HG03565 (cell line): ENCODE measurements around the gene TNFAIP8L1.

Experiments
- ATAC-seq: cut with Tn5 transposase; IDR thresholded peaks from one replicate; pipeline ENCODE4 v1.9.1; 2021; ENCODE audit warnings: mild to moderate bottlenecking, moderate library complexity; ENCODE audit not compliant: unreplicated experiment

TNFAIP8L1 gene

GRCh38 chr19:4609878-4610511 lies 29.3 kb upstream of the TNFAIP8L1 start:
- no peak for ATAC-seq

GRCh38 chr19:4613254-4613751 lies 26.0 kb upstream of the TNFAIP8L1 start:
- ATAC-seq = no peak

- no peak for ATAC-seq
Observed at GRCh38 chr19:4618019-4618418, 21.3 kb upstream of the TNFAIP8L1 start.

- ATAC-seq = no peak
Observed at GRCh38 chr19:4619668-4620294, 19.5 kb upstream of the TNFAIP8L1 start.

- ATAC-seq = no peak
Observed at GRCh38 chr19:4620675-4621074, 18.6 kb upstream of the TNFAIP8L1 start.

GRCh38 chr19:4622695-4623421 lies 16.5 kb upstream of the TNFAIP8L1 start:
- ATAC-seq = no peak

- ATAC-seq = no peak
Observed at GRCh38 chr19:4624301-4624700, 15.0 kb upstream of the TNFAIP8L1 start.

DNA sequence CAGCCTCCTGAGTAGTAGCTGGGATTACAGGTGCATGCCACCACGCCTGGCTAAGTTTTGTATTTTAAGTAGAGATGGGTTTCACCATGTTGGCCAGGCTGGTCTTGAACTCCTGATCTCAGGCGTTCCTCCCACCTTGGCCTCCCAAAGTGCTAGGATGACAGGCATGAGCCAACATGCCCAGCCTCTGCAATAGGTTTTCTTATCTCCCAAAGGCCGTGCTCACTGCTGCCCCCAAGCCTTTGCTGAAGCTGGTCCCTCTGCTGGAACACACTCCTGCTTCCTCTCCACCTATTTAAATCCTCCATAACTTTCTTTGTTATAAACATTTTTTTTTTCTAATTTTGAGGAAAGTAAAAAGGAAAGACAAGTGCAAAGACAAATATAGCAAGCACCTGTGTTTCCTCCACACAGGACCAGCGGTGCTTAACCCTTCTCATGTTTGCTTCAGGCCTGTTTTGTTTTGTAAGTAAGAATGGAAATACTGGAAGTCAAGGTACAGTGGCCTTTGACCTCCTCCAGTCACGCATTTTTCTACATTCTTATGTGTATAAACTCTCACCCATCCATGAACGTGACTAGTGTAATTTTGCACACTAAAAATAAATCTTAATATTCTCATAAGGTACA lies 14.5 kb upstream of the TNFAIP8L1 start:
- no peak for ATAC-seq

DNA sequence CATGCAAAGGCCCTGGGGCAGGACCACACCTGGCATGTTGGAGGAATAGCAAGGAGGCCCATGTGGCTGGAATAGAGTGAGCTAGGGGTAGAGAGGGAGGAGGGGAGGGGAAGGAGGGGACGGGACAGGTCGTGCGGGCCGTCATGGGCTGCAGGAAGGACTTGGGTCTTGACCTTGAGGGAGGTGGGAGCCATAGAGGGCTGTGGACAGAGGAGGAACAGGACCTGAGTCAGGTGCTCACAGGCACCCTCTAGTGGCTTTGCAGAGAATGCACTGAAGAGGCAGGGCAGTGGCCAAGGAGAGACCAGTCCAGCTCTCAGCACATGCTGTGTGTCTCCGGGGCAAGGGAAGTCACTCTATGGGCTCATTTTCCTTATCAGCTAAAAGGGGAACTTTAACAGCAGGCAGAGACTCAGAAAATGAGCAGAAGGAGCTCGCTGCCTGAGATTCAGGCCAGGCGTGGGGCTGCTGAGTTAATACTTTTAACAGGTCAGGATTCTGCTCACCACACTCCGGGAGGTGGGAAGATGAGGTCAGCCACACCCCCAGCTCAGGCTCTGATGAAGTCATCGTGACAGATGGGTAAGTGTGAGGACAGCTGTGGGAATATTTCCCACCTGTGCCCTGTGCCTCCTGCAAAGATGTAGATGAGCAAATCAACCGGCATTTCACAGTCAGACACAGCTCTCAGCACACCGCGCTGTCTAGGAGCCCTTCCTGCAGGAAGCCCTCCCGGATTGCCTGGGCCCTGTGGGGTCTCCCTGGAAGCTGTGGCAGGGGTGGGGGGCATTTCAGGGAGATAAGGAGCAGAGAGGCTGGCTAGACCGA lies 6.0 kb upstream of the TNFAIP8L1 start:
- ATAC-seq = no peak

- ATAC-seq = no peak
Observed at GRCh38 chr19:4635754-4636116, 3.6 kb upstream of the TNFAIP8L1 start.

DNA sequence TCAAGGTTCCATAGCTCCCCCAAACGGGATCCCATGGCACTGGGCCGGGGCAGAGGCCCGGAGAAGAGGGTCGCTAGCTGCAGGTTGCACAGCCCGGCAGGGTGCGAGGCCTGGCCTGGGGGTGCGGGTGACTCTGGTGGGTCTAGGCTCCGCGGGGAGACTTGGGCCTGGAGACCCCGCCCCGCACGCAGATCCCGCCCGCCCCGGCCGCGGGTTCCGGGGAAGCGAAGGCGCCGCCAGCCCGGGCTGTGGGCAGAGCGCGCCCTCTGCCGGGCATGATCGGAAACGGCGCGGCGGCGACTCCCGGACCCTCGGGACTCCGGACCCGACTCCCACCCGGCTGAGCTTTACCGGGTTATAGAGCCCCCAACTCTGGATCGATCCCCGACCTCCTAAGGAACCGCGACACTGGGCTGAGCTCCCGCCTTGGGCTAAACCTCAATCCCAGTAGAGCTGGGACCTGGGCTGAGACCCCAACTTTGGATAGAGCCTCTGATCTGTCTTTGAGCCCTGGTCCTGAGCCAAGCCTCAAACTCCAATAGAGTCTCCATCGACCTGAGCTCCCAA lies 3.1 kb upstream of the TNFAIP8L1 start:
- ATAC-seq = no peak

- no peak for ATAC-seq
Observed at GRCh38 chr19:4636761-4637160, 2.6 kb upstream of the TNFAIP8L1 start.

GRCh38 chr19:4638317-4638716 lies 999 bp upstream of the TNFAIP8L1 start:
- no peak for ATAC-seq

- peak; percentile 10 for ATAC-seq
Observed at GRCh38 chr19:4639531-4640246, 373 bp downstream of the TNFAIP8L1 start.

DNA sequence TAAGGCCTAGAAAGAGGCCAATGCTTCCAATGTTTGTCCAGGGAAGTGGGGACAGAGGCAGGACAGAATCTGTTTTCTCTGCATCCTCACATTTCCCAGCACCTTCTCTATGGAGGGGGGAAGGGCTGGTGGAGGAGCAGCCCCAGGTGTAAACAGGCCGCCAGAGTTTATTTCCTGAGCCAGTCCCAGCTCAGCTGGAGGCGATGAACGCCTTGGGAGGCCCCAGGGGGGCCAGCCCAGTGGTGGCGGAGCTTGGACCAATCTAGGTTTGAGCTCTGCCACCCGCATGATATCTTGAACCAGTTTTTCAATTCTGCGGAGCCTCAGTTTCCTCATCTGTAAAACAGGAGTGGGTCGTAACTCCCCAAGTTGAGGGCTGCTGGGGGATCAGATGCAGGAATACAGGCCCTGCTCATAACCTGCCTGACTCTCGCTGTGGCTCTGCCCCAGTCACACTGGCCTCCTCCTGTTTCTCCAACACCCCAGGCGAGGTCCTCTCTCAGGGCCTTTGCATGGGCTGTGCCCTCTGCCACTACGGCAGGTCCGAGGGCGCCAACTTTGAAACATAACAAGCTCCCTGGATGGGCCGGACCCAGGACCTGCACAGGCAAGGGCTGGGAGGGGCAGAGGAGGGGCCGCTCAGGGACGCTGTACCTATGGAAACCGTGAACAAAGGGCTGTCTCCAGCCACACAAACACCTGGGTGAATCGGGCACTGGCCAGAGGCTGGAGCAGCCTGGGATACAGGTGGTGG lies 1.1 kb downstream of the TNFAIP8L1 start:
- no peak for ATAC-seq

- ATAC-seq = no peak
Observed at GRCh38 chr19:4641132-4641531, 1.8 kb downstream of the TNFAIP8L1 start.

DNA sequence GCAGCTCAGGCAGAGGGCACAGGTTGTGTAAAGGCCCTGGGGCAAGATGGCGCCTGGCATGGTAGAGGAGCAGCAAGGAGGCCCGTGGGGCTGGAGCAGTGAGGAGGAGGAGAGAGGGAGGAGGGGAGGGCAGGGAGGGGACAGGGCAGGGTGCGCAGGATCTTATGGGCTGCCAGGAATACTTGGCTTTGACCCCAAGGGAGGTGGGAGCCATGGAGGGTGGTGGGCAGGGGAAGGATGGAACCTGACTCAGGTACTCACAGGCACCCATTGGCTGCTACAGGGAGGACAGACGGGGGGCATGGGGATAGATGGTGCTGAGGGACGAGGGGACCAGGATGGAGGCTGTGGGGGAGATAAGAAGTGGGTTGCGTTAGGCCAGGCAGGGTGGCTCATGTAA lies 3.3 kb downstream of the TNFAIP8L1 start:
- no peak for ATAC-seq

DNA sequence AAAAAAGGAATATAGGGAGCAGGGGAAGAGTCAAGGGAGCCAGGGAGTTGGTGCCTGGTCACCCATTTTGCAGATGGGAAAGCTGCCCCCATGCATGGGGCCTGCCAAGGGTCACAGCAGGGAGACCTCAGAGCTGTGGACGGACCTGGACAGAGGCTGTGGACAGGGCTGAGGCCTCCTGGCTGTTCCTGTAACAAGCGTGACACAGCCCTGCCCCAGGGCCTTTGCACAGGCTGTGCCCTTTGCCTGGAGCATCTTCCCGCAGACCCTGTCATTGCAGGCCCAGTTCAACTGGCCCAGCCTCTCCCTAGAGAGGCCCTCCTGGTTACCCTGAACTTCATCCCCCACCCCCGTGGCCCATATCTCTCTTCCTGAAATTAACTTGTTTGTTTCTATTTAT lies 6.4 kb downstream of the TNFAIP8L1 start:
- ATAC-seq = no peak
